K562 (cell line): ENCODE measurements around the gene ETV2. TPM values are rescaled to one million over a fixed set of nuclear protein-coding genes. Genes with fewer than 3 reads are reported as not detected.

Experiments used
- CBFA2T3 ChIP-seq: fragments of 450-650 bp; IDR thresholded peaks from 2 replicates; pipeline ENCODE4 v1.6.1; 2017
- CREB1 ChIP-seq, 2 experiments: sonication (generic) in 1 of 2; formaldehyde crosslinking in 1 of 2; IDR thresholded peaks; 2 replicates each; pipeline versions ENCODE4 v1.6.1 to v1.8.0; 2012 to 2022; ENCODE audit warnings: inconsistent platforms in 1 of 2, mild to moderate bottlenecking in 1 of 2, missing genetic modification reagents in 1 of 2, moderate library complexity in 1 of 2
- CXXC5 ChIP-seq: fragments of 250-450 bp; sonication (Bioruptor Pico); IDR thresholded peaks from 2 replicates; pipeline ENCODE4 v1.8.0; 2022; ENCODE audit warnings: inconsistent platforms, mild to moderate bottlenecking, moderate library complexity
- ETV5 ChIP-seq: sonication (generic); formaldehyde crosslinking; IDR thresholded peaks from 2 replicates; pipeline ENCODE4 v1.4.0; 2020; ENCODE audit warnings: low read depth, mild to moderate bottlenecking, missing genetic modification reagents
- NR2C2 ChIP-seq, 2 experiments: fragments of 200-800 bp in 1 of 2; sonication (Bioruptor generic) in 1 of 2; sonication (generic) in 1 of 2; formaldehyde crosslinking in 1 of 2; IDR thresholded peaks; 2 replicates each; pipeline versions ENCODE4 v1.6.1 to v1.8.0; 2016 to 2022; ENCODE audit warnings: mild to moderate bottlenecking in 1 of 2, missing compliant biosample characterization in 1 of 2, missing genetic modification characterization in 1 of 2, missing genetic modification reagents in 1 of 2
- PBX2 ChIP-seq, 2 experiments: IDR thresholded peaks in 1 of 2; conservative IDR thresholded peaks in 1 of 2; 2 replicates each; pipeline ENCODE4 v1.6.1; 2016; ENCODE audit warnings: low read depth in 2 of 2, mild to moderate bottlenecking in 1 of 2, missing compliant biosample characterization in 1 of 2, missing genetic modification characterization in 1 of 2, moderate library complexity in 1 of 2
- PHF8 ChIP-seq: fragments of 200-600 bp; sonication (generic); IDR thresholded peaks from 2 replicates; pipeline ENCODE4 v1.6.1; 2012; ENCODE audit warnings: mixed run types, mild to moderate bottlenecking, inconsistent platforms, low read length, moderate library complexity, borderline replicate concordance
- PML ChIP-seq: IDR thresholded peaks from 2 replicates; pipeline ENCODE4 v1.6.1; 2012; ENCODE audit warnings: low read length, inconsistent platforms
- STAT5A ChIP-seq: IDR thresholded peaks from 2 replicates; pipeline ENCODE4 v1.6.1; 2012; ENCODE audit warnings: low read length, inconsistent platforms, borderline replicate concordance
- polyA plus RNA-seq, 8 experiments: library from polyadenylated mRNA; depleted of rRNA in 4 of 8; stranded (reverse) in 5 of 8; unstranded in 3 of 8; fragments of >200 nt; fragmentation: Nextera tagmentation in 2 of 8; fragmentation: Illumina TruSeq in 1 of 8; extraction: Ambion mirVana in 2 of 8; extraction: Trizol in 1 of 8; gene quantifications; 2 replicates each; pipeline versions ENCODE4 v1.2.1 to v1.2.3, GENCODE V29; 2011 to 2014; ENCODE audit warnings: inconsistent platforms in 1 of 8, missing spikeins in 1 of 8
- total RNA-seq, 7 experiments: library from RNA; depleted of rRNA in 6 of 7; stranded (reverse); fragments of >200 nt in 6 of 7; fragmentation: Illumina TruSeq in 2 of 7; extraction: Trizol in 2 of 7; gene quantifications; 2 replicates each; pipeline versions ENCODE4 v1.2.1 to v1.2.3, GENCODE V29; 2011 to 2021; ENCODE audit warnings: low replicate concordance in 1 of 7
- TF ChIP-seq, protein P1 (sequence below): fragments of 200-800 bp; sonication (Bioruptor generic); IDR thresholded peaks from 2 replicates; pipeline ENCODE4 v1.6.1; 2017; ENCODE audit warnings: missing genetic modification characterization, missing compliant biosample characterization
- TF ChIP-seq, protein P2 (sequence below), 3 experiments: fragments of 200-800 bp in 1 of 3; fragments of 250-450 bp in 1 of 3; fragments of 450-650 bp in 1 of 3; sonication (Bioruptor Pico) in 1 of 3; sonication (Bioruptor generic) in 1 of 3; formaldehyde crosslinking in 1 of 3; IDR thresholded peaks; 2 replicates each; pipeline versions ENCODE4 v1.6.1 to v1.8.0; 2016 to 2022; ENCODE audit warnings: mild to moderate bottlenecking in 2 of 3, missing genetic modification characterization in 2 of 3, missing compliant biosample characterization in 1 of 3, moderate library complexity in 1 of 3

ETV2 gene
- total and polyA plus RNA-seq, 9 of the 15 experiments (the other 6 are each of a cell fraction or from before 2014, with no cell fraction given), result 0.11 to 3.7 (median 0.55) TPM

DNA sequence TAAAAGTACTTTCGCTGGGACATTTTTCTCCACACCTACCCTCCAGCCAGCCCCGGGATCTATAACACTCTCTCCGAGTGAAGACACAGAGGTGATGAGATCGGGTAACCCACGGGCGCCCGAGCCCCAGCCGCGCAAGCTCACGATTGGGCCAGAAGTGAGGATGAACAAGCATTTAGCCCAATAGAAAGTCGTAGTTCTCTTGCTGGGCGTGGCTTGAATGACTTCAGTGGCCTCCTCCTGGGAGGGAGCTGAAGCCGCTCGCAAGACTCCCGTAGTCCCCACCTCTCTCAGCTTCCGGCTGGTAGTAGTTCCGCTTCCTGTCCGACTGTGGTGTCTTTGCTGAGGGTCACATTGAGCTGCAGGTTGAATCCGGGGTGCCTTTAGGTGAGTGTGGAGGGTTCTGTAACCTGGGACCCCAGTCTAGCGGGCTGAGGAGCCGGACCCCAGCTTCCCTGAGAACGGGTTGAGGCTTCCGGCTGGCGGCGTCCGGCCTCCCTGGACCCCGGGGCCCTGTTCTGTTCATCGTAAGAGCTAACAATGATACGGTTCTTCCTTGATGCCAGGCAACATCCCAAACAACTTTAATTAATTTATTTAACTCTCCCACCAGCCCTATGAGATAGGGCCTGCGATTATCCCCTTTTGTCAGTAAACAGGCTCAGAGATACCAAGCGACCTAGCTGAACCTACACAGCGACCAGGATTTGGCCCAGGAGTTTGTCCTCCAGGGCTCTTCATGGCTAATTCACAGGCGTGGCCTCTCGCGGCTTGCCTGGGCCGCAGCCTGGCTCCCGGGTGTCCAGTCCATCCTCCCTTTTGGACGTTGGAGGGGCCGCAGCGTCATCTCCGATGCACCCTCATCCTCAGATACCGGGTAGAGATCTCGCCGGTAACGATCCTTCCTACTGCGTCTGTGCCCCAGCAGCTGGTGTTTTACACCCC, 6.7 kb downstream of the ETV2 start, which contains the start of gene COX6B1 (continued):
- TF ChIP-seq, protein P1, sequence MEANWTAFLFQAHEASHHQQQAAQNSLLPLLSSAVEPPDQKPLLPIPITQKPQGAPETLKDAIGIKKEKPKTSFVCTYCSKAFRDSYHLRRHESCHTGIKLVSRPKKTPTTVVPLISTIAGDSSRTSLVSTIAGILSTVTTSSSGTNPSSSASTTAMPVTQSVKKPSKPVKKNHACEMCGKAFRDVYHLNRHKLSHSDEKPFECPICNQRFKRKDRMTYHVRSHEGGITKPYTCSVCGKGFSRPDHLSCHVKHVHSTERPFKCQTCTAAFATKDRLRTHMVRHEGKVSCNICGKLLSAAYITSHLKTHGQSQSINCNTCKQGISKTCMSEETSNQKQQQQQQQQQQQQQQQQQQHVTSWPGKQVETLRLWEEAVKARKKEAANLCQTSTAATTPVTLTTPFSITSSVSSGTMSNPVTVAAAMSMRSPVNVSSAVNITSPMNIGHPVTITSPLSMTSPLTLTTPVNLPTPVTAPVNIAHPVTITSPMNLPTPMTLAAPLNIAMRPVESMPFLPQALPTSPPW (CRISPR knock-in tag), result peak; percentile 62
- peak; percentile 71; the same call in 1 of the 2 replicates for TF ChIP-seq PML
- 0 out of 2 replicates have a peak, but pooled peaks have one; percentile 18 for TF ChIP-seq CREB1 (IDR thresholded peaks at IDR 0.05)
- no peak for TF ChIP-seq CREB1 (CRISPR knock-in tag; IDR thresholded peaks at IDR 0.05)
- TF ChIP-seq ETV5, result peak; percentile 19; the same call in 1 of the 2 replicates
- no peak; the same call in 1 of the 2 replicates for TF ChIP-seq CXXC5 (CRISPR knock-in tag)
- peak; percentile 64; the same call in 1 of the 2 replicates for TF ChIP-seq PBX2 (CRISPR knock-in tag; IDR thresholded peaks at IDR 0.05; ENCODE audit: low read depth)
- TF ChIP-seq PBX2 (tag; conservative IDR thresholded peaks at IDR 0.05; ENCODE audit: low read depth), result peak; percentile 96
- peak; percentile 93; the same call in 1 of the 2 replicates for TF ChIP-seq PHF8
- TF ChIP-seq CBFA2T3, result no peak
- TF ChIP-seq STAT5A, result no peak
- TF ChIP-seq, protein P2, sequence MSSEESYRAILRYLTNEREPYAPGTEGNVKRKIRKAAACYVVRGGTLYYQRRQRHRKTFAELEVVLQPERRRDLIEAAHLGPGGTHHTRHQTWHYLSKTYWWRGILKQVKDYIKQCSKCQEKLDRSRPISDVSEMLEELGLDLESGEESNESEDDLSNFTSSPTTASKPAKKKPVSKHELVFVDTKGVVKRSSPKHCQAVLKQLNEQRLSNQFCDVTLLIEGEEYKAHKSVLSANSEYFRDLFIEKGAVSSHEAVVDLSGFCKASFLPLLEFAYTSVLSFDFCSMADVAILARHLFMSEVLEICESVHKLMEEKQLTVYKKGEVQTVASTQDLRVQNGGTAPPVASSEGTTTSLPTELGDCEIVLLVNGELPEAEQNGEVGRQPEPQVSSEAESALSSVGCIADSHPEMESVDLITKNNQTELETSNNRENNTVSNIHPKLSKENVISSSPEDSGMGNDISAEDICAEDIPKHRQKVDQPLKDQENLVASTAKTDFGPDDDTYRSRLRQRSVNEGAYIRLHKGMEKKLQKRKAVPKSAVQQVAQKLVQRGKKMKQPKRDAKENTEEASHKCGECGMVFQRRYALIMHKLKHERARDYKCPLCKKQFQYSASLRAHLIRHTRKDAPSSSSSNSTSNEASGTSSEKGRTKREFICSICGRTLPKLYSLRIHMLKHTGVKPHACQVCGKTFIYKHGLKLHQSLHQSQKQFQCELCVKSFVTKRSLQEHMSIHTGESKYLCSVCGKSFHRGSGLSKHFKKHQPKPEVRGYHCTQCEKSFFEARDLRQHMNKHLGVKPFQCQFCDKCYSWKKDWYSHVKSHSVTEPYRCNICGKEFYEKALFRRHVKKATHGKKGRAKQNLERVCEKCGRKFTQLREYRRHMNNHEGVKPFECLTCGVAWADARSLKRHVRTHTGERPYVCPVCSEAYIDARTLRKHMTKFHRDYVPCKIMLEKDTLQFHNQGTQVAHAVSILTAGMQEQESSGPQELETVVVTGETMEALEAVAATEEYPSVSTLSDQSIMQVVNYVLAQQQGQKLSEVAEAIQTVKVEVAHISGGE (CRISPR knock-in tag; IDR thresholded peaks at IDR 0.05), result peak; percentile 16 to 95 (median 69); a peak in 5 of 6 replicates
- no peak for TF ChIP-seq NR2C2 (CRISPR knock-in tag; IDR thresholded peaks at IDR 0.05)
- peak; percentile 71 for TF ChIP-seq NR2C2 (tag; IDR thresholded peaks at IDR 0.05)
